Thyroid gland (tissue), 4 donors: ENCODE data around the gene CCDC7. TPM values are rescaled to one million over a fixed set of nuclear protein-coding genes. Genes with fewer than 3 reads are reported as not detected.
"Not testable (repeated sequence)": the region's sequence is repeated elsewhere in the genome, so short reads cannot be mapped to it uniquely, and the experiment has no call there.

Source experiments
- DNase-seq, 2 donors: peaks; one replicate each; pipeline ENCODE4 v3.0.0-alpha.2; 2019
- H3K27ac ChIP-seq, 3 donors: fragments of 200-600 bp; sonication (generic); 1 replicate in 2 of 3; 2 replicates in 1 of 3; pipeline ENCODE4 v1.5.1; 2016 to 2019; ENCODE audit warnings: mild to moderate bottlenecking in 1 of 3, moderate library complexity in 1 of 3
- H3K27me3 ChIP-seq: fragments of 200-600 bp; sonication (generic); one replicate; pipeline ENCODE4 v1.5.1; 2019
- H3K36me3 ChIP-seq, 2 donors: fragments of 200-600 bp; sonication (generic); one replicate each; pipeline ENCODE4 v1.5.1; 2016 to 2019
- H3K4me1 ChIP-seq, 2 donors: fragments of 200-600 bp; sonication (generic); one replicate each; pipeline ENCODE4 v1.5.1; 2017 to 2019
- H3K4me3 ChIP-seq, 3 donors: fragments of 200-600 bp; sonication (generic); replicated peaks in 1 of 3; 1 replicate in 2 of 3; 2 replicates in 1 of 3; pipeline ENCODE4 v1.5.1; 2016; ENCODE audit warnings: mild to moderate bottlenecking in 1 of 3
- H3K9me3 ChIP-seq: fragments of 200-600 bp; sonication (generic); one replicate; pipeline ENCODE4 v1.5.1; 2017
- CTCF ChIP-seq, 6 experiments: fragments of 200-600 bp in 3 of 6; fragments of 450-650 bp in 3 of 6; sonication (generic) in 3 of 6; IDR thresholded peaks; one replicate each; pipeline ENCODE4 v1.5.1; 2016 to 2019; ENCODE audit warnings: antibody characterized with exemption in 6 of 6, mild to moderate bottlenecking in 2 of 6, inconsistent platforms in 1 of 6, moderate library complexity in 1 of 6
- POLR2A ChIP-seq, 2 donors: fragments of 450-650 bp; IDR thresholded peaks; one replicate each; pipeline ENCODE4 v1.6.1; 2017; ENCODE audit warnings: antibody characterized with exemption in 2 of 2, mild to moderate bottlenecking in 2 of 2, moderate library complexity in 1 of 2
- WGBS, 2 donors: methylation state at CpG; one replicate each; pipeline ENCODE4 v1.1.5; 2017; 5-methylcytosine and 5-hydroxymethylcytosine counted together
- intact Hi-C: fragments of 100-400 bp; cut with DNase I; formaldehyde crosslinking; loops from one replicate; pipeline ENCODE4 v1.15.1; 2023
- total RNA-seq, 4 donors: library from RNA; depleted of rRNA; stranded (reverse); fragments of >200 nt; gene quantifications; one replicate each; pipeline ENCODE4 v1.2.3, GENCODE V29; 2016

CCDC7 gene
- total RNA-seq, 4 donors from 2014 or later = 41.2 to 69.0 (median 55.2) TPM

GRCh38 chr10:32751582-32751981 is 305.6 kb downstream of the CCDC7 start:
- TF ChIP-seq POLR2A (IDR thresholded peaks at IDR 0.05) (no peak), CTCF (IDR thresholded peaks at IDR 0.05) (no peak)
- H3K36me3 ChIP-seq = no peaks in the 10 kb centered on the region
- no peaks in the 10 kb centered on the region for H3K27me3 ChIP-seq
- DNase-seq = no peak
- 69 to 72% methylated on average over 4 of the region's 4 CpGs for WGBS, 2 donors
- no peak overlapping the region for H3K27ac ChIP-seq
- no peaks in the 10 kb centered on the region for H3K9me3 ChIP-seq
- no peak overlapping the region for H3K4me3 ChIP-seq
- no peaks in the 10 kb centered on the region for H3K4me1 ChIP-seq
- intact Hi-C loops = no loop called here

- H3K9me3 ChIP-seq, intact Hi-C loops, DNase-seq, H3K27ac ChIP-seq, H3K27me3 ChIP-seq, H3K36me3 ChIP-seq, H3K4me1 ChIP-seq, H3K4me3 ChIP-seq: not testable (repeated sequence)
- WGBS, 2 donors = 75 to 93% methylated on average over 5 of the region's 5 CpGs
These were observed 309.0 kb downstream of the CCDC7 start for GRCh38 chr10:32754900-32755299.

GRCh38 chr10:32771217-32771616 is 325.3 kb downstream of the CCDC7 start:
- Histone ChIP-seq H3K4me1 (no peaks in the 10 kb centered on the region), H3K36me3 (no peaks in the 10 kb centered on the region), H3K4me3 (no peak overlapping the region), H3K27me3 (no peaks in the 10 kb centered on the region), H3K9me3 (no peaks in the 10 kb centered on the region), H3K27ac (no peak overlapping the region)
- intact Hi-C loops = no loop called here
- no peak for DNase-seq
- TF ChIP-seq CTCF (IDR thresholded peaks at IDR 0.05) = no peak
- no peak for TF ChIP-seq POLR2A (IDR thresholded peaks at IDR 0.05)

GRCh38 chr10:32773105-32773504 is 327.2 kb downstream of the CCDC7 start:
- intact Hi-C loops = no loop called here
- no peaks in the 10 kb centered on the region for H3K9me3 ChIP-seq
- no peak for DNase-seq
- no peak overlapping the region for H3K4me3 ChIP-seq
- H3K27me3 ChIP-seq = no peaks in the 10 kb centered on the region
- no peaks in the 10 kb centered on the region for H3K4me1 ChIP-seq
- H3K36me3 ChIP-seq = no peaks in the 10 kb centered on the region
- H3K27ac ChIP-seq = no peak overlapping the region
- WGBS, 2 donors = 97 to 100% methylated on average over 1 of the region's 1 CpG
- TF ChIP-seq POLR2A (IDR thresholded peaks at IDR 0.05) (no peak), CTCF (IDR thresholded peaks at IDR 0.05) (no peak)

GRCh38 chr10:32786968-32787367 is 341.0 kb downstream of the CCDC7 start:
- Histone ChIP-seq H3K36me3 (no peaks in the 10 kb centered on the region), H3K4me1 (no peaks in the 10 kb centered on the region), H3K4me3 (no peak overlapping the region), H3K9me3 (no peaks in the 10 kb centered on the region), H3K27me3 (no peaks in the 10 kb centered on the region), H3K27ac (no peak overlapping the region)
- WGBS, 2 donors = 94 to 95% methylated on average over 4 of the region's 4 CpGs
- no peak for DNase-seq
- TF ChIP-seq CTCF (IDR thresholded peaks at IDR 0.05) (no peak), POLR2A (IDR thresholded peaks at IDR 0.05) (no peak)
- intact Hi-C loops = no loop called here

- intact Hi-C loops = no loop called here
- no peaks in the 10 kb centered on the region for H3K27me3 ChIP-seq
- H3K27ac ChIP-seq = no peak overlapping the region
- no peak for DNase-seq
- H3K4me3 ChIP-seq = no peak overlapping the region
- no peak for TF ChIP-seq POLR2A (IDR thresholded peaks at IDR 0.05)
- no peak for TF ChIP-seq CTCF (IDR thresholded peaks at IDR 0.05)
- no peaks in the 10 kb centered on the region for H3K9me3 ChIP-seq
- no peaks in the 10 kb centered on the region for H3K4me1 ChIP-seq
- H3K36me3 ChIP-seq = no peaks in the 10 kb centered on the region
- 90% methylated on average over 2 of the region's 3 CpGs; no CpG with 5 or more reads in 1 of the 2 donors for WGBS, 2 donors
These were observed 341.8 kb downstream of the CCDC7 start for GRCh38 chr10:32787690-32788284.
